Astrocyte of the hippocampus (primary cell): Measurements from ENCODE around the gene TBC1D2B.

Experiments
- DNase-seq: peaks from one replicate; pipeline ENCODE4 v3.0.0; 2011; ENCODE audit warnings: low read depth, low spot score

The TBC1D2B gene

DNA sequence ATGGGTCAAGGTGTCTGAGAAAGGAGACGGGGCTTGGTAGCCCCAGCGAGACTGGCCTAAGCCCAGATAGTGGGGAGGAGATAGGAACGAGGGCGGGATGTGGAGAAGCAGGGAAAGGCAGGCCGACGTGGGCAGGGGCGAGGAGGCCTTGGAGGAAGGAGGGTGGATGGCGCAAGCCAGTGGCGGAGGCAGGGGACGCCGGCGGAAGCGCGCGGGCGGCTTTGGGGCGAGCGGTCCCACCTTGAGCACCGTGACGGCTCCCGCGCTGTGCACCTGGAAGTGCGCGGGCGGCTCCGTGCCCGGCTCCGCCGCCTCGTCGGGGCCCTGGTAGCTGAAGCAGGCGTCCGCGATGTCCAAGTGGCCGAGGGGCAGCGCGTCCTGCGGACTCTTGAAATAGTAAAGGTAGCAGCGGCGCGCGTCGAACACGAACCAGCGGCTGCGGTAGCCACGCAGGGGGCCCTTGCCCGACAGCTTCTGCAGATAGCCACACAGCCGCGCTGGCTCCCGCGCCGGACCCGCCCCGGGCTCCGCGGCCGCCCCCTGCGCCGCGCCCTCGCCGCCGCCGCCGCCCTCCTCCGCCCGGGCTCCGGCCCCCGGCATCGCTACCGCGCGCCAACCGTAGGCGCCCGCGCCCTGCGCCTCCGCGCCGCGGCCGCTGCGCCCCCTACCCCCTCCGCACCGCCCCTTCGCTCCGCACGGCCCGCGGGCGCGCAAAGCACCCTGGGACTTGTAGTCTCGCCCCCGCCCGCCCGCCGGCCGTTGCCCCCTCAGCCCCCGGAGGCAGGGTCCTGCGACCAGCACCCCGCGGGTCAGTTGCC lies at the start of gene TBC1D2B:
Gene TBC1D2B, minus strand, starts transcription at position 659 of the 818 bp plus-strand sequence. Its CDS starts 59 bp downstream, at position 600.
- peak; percentile 81 for DNase-seq

DNA sequence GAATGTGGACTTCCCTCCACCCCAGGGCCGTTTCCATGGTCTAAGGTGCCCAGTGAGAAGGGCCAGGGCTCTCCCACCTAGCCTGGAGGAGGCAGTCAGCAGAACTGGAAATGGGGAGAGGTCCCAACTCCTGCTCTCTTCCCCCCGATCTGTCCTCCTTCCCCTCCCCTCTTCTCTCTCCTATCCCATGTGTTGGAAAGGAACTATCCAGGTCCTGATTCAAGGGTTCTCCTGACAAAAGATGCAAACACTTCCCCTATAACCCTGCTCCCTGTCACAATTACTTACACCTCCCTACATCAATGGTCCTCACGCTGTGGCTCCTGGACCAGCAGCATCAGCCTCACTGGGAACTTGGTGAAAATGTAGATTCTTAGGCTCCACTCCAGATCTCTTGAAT lies 47.8 kb upstream of the TBC1D2B start:
- no peak for DNase-seq

DNA sequence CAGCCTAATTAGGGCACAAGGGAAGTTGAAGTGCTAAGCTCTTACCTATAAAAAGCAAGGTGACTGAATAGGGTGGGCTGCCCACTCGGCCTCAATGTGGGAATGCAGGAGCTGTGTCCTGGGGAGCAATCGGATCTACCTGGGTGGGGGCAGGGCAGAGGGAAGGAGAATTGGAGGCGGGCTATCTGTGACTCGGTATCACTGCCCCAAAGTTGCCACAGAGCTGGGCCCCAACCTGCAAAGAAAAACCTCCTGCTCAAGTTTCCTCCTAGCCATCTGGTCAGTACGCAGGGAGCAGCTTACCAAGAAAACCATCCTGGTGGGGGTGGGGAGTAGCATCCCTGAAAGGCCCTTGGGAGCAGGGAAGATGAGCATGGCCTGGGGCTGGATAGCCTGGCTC lies 43.0 kb upstream of the TBC1D2B start:
- DNase-seq = no peak

DNA sequence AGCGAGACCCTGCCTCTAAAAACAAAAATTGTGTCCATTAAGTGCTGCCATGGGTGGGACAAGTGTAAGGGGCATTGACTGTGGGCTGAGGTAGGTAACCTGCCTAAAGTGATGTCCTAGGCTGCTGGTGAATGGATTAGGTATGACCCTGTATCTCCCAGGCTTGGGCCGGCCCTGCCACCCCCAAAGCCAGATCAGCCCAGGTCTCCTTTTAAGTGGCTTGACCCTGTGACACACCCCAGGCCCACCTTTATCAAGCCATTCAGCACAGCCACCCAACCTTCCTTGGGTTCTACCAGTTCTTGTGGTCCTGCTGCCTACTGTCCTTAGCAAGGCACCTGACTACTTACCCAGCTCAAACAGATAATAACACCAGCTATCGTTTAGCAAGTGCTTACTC lies 35.0 kb upstream of the TBC1D2B start:
- DNase-seq = no peak

GRCh38 chr15:78111788-78112187 lies 34.3 kb upstream of the TBC1D2B start:
- no peak for DNase-seq

GRCh38 chr15:78110916-78111475 lies 33.5 kb upstream of the TBC1D2B start:
- no peak for DNase-seq

DNA sequence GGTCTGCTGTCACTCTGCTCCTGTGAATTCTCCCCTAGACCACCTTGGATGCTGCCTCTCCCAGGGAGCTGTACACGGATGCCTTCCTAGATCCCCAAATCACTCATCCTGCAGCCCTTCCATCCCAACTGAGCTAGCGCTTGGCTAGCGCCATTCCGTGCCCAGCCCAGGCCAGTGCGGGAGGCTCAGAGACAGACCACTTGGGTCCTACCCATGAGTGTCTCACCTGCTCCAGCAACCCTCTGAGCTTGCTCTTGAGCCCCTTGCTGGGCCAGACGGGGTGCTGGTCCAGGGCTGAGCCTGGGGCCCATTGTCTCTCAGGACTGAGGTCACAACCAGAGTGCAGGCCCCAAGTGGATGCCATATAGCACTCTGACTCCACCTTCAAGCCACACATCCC lies 32.6 kb upstream of the TBC1D2B start:
- DNase-seq = no peak

DNA sequence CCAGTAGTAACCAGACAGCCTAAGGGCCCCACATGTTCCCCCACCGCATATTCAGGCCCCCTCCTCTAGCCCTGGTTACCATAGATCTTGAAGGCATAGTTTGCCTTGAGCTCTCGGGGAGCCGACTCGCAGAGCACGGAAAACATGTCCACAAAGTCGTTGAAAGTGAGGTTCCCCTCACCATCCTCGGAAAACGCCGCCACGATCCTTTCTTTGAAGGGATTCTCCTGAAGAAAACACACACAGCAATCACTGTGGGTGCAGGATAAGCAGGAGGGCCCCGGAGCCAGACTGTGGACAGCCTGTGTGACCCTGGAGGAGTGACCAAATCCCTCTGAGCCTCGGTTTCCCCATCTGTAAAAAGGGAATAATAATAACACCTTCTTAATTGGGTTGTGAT lies 31.6 kb upstream of the TBC1D2B start:
- no peak for DNase-seq

- DNase-seq = peak; percentile 93
Measured at GRCh38 chr15:78108300-78109084, 31.0 kb upstream of the TBC1D2B start.

- no peak for DNase-seq
Measured at GRCh38 chr15:78107471-78107870, 30.0 kb upstream of the TBC1D2B start.

GRCh38 chr15:78105476-78106241 lies 28.1 kb upstream of the TBC1D2B start:
- DNase-seq = no peak

- no peak for DNase-seq
Measured at GRCh38 chr15:78104566-78105475, 27.3 kb upstream of the TBC1D2B start.

DNA sequence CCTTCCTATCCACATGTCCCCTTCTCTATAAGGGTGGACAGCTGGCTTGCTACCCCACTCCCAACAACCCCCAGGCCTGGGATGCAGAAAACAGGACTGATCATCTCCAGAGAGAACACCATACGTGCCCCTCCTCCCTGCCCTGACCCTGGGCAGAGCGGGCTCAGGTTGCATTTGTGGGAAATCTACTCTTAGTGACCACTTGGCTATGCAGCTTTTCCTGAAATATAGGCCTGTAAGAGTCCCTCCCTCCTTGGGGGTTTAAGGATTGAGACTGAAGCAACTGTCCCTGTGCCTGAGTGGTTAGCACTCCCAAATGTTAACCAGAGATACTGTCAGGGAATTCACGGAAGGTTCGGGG lies 26.6 kb upstream of the TBC1D2B start:
- no peak for DNase-seq

- DNase-seq = no peak
Measured at GRCh38 chr15:78103406-78104118, 26.1 kb upstream of the TBC1D2B start.

DNA sequence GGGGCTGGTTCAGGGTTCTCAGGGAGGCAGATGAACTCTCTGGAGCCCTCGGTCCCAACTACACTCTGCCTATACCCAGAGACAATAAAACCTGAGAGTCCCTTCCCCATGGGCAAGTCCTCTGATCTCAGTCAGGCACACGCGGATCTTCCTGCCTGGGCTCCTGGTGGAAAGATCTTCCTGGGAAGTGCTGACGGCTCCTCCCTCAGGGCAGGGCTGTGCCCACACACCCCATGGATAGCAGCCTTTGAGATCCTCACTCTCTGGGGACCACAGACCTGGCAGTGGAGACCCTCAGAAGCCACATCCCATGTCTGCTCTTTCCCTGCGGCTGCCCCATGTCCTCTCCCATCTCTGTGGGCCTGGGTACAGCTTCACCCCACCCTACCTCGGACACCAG lies 25.2 kb upstream of the TBC1D2B start:
- no peak for DNase-seq

GRCh38 chr15:78102211-78102610 lies 24.7 kb upstream of the TBC1D2B start:
- DNase-seq = no peak

GRCh38 chr15:78101423-78102105 lies 24.1 kb upstream of the TBC1D2B start:
- DNase-seq = no peak

- no peak for DNase-seq
Measured at GRCh38 chr15:78100886-78101285, 23.4 kb upstream of the TBC1D2B start.

GRCh38 chr15:78098131-78098755 lies 20.7 kb upstream of the TBC1D2B start:
- no peak for DNase-seq
